ENCODE measurements around the gene PPFIBP1.

- no peak for TF ChIP-seq CTCF (IDR thresholded peaks at IDR 0.05)
- peak; percentile 76 for TF ChIP-seq TCF7L2 (IDR thresholded peaks at IDR 0.05; ENCODE audit: low read depth, low read length)
- TF ChIP-seq SIN3A (IDR thresholded peaks at IDR 0.05; ENCODE audit: borderline replicate concordance, insufficient read depth, low read depth, low read length), result no peak
- no peak for TF ChIP-seq REST (IDR thresholded peaks at IDR 0.05; ENCODE audit: insufficient read depth in 1 of 2, low read depth in 2 of 2, low read length in 1 of 2)
- no peak for TF ChIP-seq POLR2AphosphoS5 (IDR thresholded peaks at IDR 0.05; ENCODE audit: low read depth, low read length)
These were observed 29.0 kb downstream of the PPFIBP1 start for GRCh38 chr12:27552886-27553560.
